Activated CD8-positive, alpha-beta memory T cell treated with anti-CD3 and anti-CD28 coated beads, Interleukin-2, amount 50 U/mL, for 4 hours (primary cell): Measurements from ENCODE around the gene PRKAB1.

ENCODE experiments used
- DNase-seq: peaks from one replicate; pipeline ENCODE4 v3.0.0-alpha.2; 2020

PRKAB1 gene

GRCh38 chr12:119664642-119665041, 3.3 kb upstream of the PRKAB1 start:
- DNase-seq, result no peak

- DNase-seq, result no peak
These were observed 2.6 kb upstream of the PRKAB1 start for GRCh38 chr12:119665164-119665929.

DNA sequence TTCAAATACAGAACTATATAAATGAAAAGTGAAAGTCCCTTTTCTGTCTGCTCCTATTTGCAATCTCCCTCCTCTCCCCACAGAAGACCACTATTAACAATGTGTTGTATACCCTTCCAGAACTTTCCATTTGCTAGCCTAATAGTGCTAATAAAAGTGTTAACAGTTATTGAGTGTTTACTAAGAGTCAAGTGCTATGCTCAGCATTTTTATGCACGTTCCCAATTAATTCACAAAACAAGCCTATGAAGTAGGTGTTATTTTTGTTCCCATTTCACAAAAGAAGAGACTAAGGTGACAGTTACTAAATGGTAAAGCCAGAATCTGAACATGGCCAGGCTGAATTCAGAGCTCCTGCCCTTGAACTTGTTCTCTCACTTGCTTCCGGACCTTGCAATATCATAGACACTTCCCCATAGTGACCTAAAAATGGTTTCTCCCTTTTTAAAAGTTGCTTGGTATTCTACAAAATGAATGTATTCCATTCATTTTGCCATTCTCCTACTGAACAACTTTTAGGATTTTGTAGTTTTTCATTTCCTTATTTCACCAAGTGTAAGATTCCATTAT, 1.6 kb upstream of the PRKAB1 start:
- no peak for DNase-seq

DNA sequence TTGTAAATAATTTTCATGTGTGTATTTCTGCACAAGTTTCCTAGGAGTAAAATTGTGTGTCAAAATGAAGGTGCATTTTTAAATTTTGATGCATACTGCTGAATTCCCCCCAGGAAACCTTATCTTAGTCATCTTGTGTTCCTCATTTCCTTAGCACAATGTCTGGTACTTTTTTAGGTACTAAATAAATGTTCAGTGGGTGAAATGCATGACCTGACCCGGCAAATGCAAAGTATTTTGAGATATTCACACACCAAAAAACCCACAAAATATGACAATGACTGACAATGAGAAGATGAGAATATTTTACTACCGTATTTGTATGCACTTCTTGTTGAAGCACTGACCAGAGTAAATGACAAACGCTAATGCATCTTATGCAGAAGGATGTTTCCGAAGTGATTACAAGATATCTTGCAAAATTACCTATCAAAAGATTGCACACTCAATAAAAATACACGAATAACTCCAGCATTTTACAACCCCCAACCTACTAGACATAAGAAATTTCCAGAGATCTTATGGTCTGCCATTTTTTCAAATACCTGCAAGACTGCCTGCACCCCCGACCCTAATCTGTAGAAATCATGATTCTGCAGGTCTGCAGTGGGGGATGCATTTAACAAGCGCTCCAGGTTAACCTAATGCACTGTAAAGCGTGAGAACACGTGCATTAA, 895 bp upstream of the PRKAB1 start:
- DNase-seq, result no peak

DNA sequence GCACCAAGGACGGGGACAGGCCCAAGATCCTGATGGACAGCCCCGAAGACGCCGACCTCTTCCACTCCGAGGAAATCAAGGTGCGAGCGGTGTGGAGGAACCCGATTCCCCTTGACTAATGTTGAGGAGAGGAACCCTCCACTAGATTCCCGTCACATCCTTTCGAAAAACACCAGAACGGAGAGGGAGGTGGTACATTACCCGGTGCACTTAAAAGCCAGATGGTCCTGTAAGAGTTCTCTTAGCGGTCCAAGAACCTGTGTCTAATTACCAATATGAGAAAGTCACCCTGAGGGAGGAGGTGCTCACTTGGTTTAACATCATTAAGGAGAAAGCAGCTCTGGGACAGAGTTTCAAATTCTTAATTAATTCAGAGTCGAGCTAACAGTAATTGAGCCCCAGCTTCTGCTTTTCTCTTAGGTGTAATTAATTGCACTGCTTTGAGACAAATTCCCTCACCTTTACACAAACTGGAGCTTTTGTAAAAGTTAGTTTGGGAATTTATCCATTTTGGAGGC, 450 bp downstream of the PRKAB1 start:
- DNase-seq, result no peak

GRCh38 chr12:119669744-119670472, 2.0 kb downstream of the PRKAB1 start:
- DNase-seq, result no peak

GRCh38 chr12:119671070-119671469, 3.1 kb downstream of the PRKAB1 start:
- no peak for DNase-seq

- DNase-seq, result no peak
These were observed 4.3 kb downstream of the PRKAB1 start for GRCh38 chr12:119672194-119672593.

GRCh38 chr12:119673634-119674033, 5.7 kb downstream of the PRKAB1 start:
- DNase-seq, result no peak

GRCh38 chr12:119674560-119674959, 6.6 kb downstream of the PRKAB1 start:
- no peak for DNase-seq

DNA sequence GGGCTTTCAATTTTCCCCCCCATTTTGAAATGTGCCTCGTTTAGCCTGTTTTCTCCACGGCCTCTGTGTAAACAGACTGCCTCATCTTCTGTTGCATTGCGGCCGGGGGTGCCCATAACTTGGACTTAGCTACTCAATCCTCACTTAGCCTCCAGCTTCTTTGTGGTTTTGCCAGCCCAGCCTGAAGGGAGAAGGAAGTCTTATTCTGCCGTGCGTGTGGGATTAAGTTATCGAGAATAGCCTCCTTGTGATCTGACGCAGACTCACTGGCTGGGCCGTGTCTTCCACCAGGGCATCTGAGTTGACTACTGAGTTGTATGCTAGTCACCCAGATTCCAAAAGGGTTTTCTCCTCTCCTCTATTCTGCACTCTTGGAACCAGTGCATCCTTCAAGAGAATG, 8.1 kb downstream of the PRKAB1 start:
- DNase-seq, result no peak

- DNase-seq, result no peak
These were observed 8.6 kb downstream of the PRKAB1 start for GRCh38 chr12:119676573-119676972.

DNA sequence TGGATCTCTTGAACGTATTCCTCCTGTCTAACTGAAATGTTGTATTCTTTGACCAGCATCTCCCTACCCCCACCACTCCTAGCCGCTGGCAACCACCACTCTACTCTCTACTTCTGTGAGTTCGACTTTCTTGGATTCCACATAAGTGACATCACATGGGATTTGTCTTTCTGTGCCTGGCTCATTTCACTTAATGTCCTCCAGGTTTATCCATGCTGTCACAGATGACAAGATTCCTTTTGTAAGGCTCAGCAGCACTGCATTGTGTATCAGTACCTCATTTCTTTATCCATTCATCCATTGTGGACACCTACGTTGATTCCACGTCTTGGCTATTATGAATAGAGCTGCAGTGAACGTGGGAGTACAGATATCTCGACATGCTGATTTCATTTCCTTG, 10.5 kb downstream of the PRKAB1 start:
- DNase-seq, result no peak

- DNase-seq, result no peak
These were observed 11.1 kb downstream of the PRKAB1 start for GRCh38 chr12:119679081-119679480.

DNA sequence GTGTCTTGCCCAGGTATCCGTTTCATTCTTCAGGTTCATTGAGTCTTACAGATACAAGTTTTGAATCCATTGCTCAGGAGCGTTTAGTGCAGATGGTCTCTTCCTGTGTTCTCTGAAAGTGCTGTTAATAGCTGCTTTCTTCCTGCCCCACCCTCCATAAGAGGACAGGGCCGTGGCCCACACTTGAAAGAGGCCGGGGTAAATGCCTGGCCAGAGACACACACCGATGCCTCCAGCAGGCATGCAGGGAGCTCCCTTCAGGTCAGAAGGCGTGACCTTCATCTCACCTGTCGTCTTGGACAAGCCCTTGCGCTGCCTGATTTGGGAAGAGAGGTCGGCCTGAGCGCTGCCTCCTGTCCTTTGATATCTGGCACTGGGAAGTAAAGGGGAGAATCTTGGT, 11.6 kb downstream of the PRKAB1 start:
- no peak for DNase-seq

- no peak for DNase-seq
These were observed 13.2 kb downstream of the PRKAB1 start for GRCh38 chr12:119681111-119681510.

DNA sequence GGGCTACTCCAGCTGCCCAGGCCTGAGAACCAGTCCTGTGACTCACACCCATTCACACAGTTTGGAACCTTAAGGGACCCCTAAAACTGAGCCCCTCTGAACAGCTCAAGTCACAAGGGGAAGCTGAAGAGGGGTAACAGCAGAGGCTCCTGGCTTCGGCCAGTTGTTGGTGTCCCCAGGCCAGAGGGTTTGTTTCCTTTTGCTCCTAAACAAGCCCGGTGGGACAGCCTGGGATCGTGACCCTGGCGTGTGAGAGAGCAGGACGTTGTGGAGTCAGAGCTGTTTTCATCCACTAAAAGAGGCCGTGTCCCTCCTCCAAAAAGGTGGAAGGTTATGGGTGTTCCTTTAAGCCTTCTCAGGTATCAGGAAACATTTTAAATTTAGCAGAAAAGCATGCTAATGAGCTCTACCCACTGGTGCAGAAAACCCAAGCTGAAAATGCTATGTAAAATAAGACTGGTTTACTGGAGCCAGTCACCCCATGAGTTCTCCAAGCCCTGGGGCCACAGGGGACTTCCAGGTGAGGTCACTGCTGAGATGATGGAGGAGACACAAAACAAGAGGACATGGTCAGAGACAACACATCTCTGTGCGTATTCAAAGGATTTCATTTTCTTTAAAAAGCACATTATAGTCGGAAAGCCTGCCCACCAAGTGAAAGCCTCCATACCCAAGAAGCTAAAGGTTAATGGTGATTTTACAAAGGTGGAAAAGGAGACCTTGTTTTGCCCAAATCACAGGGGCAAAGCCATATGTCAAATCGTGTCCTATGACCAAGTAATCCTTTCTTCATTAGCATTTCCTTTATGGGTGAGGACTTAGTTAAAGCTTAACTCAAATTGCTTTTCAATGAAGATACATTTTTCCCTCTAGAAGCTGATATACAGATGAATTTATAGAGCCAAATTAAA, 14.1 kb downstream of the PRKAB1 start:
- DNase-seq, result no peak

- no peak for DNase-seq
These were observed 14.8 kb downstream of the PRKAB1 start for GRCh38 chr12:119682639-119683252.

DNA sequence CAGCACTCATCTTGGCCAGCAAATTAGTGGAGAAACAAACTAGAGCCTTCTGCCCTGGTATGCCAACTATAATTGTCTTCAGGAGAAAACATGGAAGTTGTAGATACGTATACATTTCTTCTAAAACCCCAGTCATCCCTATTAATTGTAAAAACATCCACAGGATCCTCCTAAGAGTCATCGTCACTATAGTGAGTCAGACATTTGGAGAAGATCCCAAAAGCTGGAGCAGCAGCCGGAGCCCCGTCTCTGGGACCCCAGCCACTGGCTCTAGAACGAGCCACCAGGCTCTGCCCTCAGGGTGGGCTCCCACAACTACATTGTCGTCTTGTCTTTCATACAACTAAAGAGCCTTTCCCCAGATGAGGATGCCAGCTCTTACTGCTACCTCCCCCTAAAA, 15.5 kb downstream of the PRKAB1 start:
- no peak for DNase-seq

GRCh38 chr12:119683816-119684215, 15.9 kb downstream of the PRKAB1 start:
- DNase-seq, result no peak

DNA sequence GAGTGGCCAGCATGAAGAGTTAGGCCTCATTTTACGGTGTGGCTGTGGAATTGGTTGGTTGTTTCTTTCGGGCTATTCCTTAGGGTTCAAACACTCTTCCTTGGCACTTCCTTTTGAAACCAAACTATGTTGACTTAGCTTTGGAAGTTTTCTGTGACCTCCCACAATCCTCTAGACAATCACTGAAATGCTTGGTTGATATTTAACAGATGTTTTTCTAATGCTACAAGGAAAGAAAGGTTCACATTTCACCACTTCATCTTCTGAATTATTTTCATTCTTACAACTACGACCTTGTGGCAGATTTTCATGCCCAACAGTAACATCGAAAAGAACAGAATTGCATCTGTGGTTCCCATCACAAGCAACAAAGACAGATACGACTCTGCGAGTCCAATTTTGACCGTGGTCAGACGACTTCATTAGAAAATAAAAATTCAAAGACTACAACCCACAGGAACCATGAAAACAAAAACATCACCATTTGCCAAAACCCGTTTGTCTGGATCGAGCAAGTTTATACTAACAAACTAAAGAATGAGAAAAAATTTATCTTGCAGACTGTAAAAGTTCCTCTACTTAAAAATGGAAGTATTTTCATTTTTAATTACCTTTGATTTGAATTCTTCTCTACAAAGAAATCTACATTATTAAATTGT, 16.9 kb downstream of the PRKAB1 start:
- no peak for DNase-seq
